ENCODE data around the gene PDGFB.

DNA sequence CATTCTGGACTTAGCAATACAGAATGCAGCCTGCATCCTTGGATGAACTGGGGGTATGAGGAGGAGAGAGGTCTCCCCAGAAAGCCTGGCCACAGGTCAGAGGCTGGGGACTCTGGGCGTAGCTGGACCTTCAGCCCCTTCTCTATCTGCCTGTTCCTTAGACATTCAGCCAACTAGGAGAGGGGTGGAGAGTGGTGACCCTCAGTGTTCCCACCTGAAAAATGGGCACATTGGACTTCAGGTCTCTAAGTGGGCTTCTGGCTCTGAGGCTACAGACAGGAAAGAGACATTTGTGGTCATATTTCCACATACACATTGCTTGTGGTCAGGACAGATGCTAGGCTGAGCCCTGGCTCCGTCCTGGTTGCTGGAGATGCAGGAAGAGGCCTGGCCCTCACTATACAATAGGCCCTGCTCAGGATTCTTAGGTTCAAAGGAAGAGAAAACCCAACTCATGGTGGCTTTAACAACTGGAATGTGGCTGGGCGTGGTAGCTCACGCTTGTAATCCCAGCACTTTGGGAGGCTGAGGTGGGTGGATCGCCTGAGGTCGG is 62.2 kb downstream of the PDGFB start:
- TF ChIP-seq, protein P1, sequence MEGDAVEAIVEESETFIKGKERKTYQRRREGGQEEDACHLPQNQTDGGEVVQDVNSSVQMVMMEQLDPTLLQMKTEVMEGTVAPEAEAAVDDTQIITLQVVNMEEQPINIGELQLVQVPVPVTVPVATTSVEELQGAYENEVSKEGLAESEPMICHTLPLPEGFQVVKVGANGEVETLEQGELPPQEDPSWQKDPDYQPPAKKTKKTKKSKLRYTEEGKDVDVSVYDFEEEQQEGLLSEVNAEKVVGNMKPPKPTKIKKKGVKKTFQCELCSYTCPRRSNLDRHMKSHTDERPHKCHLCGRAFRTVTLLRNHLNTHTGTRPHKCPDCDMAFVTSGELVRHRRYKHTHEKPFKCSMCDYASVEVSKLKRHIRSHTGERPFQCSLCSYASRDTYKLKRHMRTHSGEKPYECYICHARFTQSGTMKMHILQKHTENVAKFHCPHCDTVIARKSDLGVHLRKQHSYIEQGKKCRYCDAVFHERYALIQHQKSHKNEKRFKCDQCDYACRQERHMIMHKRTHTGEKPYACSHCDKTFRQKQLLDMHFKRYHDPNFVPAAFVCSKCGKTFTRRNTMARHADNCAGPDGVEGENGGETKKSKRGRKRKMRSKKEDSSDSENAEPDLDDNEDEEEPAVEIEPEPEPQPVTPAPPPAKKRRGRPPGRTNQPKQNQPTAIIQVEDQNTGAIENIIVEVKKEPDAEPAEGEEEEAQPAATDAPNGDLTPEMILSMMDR (IDR thresholded peaks at IDR 0.05) = no peak
- TF ChIP-seq KAT7 (CRISPR knock-in tag; IDR thresholded peaks at IDR 0.05; ENCODE audit: borderline replicate concordance) (no peak), ZNF121 (CRISPR knock-in tag; IDR thresholded peaks at IDR 0.05) (no peak), USF2 (CRISPR knock-in tag; IDR thresholded peaks at IDR 0.05) (no peak), TCF7 (CRISPR knock-in tag; IDR thresholded peaks at IDR 0.05; ENCODE audit: low read depth) (no peak), ZNF512 (CRISPR knock-in tag; IDR thresholded peaks at IDR 0.05; ENCODE audit: borderline replicate concordance) (no peak), NR2C2 (CRISPR knock-in tag; IDR thresholded peaks at IDR 0.05) (no peak), CREB1 (CRISPR knock-in tag; IDR thresholded peaks at IDR 0.05) (no peak), HMGXB4 (CRISPR knock-in tag; IDR thresholded peaks at IDR 0.05) (no peak)
- TF ChIP-seq, protein P2, sequence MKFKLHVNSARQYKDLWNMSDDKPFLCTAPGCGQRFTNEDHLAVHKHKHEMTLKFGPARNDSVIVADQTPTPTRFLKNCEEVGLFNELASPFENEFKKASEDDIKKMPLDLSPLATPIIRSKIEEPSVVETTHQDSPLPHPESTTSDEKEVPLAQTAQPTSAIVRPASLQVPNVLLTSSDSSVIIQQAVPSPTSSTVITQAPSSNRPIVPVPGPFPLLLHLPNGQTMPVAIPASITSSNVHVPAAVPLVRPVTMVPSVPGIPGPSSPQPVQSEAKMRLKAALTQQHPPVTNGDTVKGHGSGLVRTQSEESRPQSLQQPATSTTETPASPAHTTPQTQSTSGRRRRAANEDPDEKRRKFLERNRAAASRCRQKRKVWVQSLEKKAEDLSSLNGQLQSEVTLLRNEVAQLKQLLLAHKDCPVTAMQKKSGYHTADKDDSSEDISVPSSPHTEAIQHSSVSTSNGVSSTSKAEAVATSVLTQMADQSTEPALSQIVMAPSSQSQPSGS (CRISPR knock-in tag; IDR thresholded peaks at IDR 0.05; ENCODE audit: borderline replicate concordance, low read depth) = no peak

All from WTC11 (cell line).